ENCODE data around the gene TNS3.
A peak's percentile ranks its signal among the peaks of the same experiment; 100 is the strongest.

The TNS3 gene

DNA sequence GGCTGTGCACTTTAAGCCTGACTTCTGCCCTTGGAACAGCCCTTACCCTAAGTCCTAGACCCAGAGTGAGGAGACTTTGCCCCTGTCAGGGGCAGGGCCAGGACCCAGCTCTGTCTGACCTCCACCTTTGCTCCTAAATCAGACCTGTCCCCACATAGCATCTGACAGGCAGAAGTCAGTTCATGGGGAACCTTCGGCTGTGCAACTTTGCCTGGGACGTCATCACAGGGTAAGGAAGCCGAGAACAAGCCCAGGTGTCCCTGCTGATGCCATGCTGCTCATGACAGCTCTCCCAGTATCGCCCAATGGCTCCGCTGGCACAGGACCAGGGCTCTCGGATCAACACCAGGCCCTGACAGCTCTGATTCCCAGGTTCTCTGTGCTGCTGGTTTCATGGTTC is 55.4 kb downstream of the TNS3 start:
- no peak for FAIRE-seq
- DNase-seq (ENCODE audit: low spot score), result no peak

DNA sequence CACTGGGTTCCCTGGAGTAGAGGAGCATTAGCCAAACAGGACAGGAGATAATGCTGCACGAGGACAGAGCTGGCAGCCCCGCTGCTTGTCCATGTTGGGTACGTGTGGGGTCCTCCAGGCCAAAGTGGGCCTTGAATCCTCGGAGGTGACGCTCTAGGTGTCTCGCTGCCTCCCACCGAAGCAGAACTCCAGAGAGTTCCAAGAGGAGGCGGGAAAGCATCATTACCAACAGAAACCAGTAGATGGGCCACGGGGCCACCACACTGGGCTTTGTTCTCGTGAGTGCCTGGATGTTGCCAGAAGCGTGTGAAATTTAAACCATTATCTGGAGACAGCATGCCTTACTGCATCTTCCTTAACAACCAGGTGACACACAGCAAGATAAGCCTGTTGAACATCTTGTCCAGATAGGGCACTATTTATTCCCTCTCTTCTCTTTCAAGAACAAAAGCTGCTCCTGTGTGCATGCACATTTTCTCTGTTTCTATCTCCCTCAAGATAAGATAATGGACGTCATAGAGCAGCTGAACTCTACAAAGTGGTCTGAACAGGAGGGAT is 56.8 kb downstream of the TNS3 start:
- no peak for DNase-seq (ENCODE audit: low spot score)
- no peak for FAIRE-seq

DNA sequence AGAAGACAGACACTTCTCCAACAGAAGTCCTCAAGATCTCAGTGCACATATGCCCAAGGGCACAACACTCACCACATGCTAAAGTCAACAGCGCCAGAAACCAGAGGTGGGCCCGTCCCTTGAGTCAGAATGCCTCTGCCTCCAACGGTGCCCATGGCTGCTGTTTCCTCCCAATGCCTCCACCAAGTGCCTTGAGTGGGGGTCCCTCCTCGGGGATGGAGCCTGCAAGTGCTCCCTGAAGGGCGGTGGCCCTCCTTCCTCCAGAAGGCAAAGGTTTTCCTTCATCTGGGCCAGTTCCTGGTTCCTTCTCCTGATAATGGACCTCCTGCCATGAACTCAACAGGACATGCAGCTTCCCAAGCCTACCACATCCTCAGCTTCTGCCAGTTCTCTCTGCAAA is 58.5 kb downstream of the TNS3 start:
- FAIRE-seq, result no peak
- DNase-seq (ENCODE audit: low spot score), result no peak

DNA sequence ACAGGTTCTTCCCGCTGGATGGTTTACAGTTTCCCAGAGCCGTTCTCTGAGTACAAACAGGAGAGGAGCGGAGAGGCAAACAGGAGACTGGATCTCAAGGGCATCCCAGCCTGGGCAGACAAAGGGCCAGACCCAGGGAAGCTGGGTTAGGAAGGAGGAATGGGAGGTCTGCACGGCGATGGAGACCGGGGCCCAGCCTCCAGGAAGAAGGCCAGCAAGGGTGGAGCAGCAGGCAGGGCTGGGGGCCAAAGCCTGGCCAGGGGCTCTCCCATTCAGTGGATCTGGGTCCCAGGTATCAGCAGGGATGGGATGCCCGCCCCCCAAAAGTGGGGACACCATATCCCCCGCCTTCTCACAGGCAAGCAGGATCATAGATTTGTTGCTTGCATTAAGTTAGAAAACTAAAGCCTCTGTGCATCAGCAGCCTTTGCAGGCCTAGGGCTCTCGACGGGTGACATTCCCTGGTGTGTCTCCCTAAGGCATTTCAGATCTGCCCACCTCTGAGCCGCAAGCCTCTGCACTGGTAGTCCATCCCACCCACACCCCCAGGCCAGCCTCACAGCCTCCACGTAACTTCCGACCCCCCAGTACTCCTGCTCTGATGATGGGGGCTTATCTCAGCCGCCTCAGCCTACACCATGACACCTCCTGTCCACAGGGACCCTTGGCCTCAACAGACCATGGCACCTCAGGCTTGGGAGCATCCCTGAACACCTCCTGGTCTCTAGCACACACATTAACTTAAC is 59.9 kb downstream of the TNS3 start:
- DNase-seq (ENCODE audit: low spot score) (no peak), FAIRE-seq (no peak)

DNA sequence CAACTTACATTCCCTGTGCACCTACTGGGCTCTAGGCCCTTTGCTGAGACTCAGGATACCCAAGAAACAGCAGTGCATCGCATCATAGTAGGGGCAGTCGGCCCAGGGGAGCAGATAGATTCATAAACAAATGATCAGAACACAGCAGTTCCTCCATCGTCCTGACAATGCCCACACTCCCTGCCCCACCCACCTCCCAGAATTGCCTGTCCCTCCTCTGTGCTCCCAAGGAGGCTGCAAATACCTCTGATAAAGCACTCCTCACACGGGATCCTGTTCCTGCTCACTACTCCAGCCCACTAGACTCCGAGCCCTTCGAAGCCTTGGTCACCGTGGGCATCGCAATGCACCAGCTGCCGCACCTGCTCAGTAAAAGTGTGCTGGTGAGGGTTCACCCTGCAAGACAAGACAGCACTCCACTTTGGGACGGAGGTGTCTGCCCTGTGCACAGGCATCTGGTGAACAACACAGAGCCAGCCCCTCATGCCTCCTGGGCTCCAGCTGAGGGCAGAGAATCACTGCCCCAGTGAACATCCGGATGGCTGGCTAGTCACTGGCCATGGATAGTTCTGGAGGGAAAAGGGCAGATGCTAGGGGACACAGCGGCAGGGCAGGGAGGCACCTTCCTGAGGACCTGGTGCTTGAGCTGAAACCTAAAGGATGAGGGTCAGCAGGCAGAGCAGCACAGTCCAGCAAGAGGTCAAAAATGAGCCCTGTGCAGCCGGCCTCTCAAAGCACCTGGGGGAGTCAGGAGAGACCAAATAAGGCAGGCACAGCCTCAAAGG is 60.7 kb downstream of the TNS3 start:
- DNase-seq (ENCODE audit: low spot score) (no peak), FAIRE-seq (no peak)

DNA sequence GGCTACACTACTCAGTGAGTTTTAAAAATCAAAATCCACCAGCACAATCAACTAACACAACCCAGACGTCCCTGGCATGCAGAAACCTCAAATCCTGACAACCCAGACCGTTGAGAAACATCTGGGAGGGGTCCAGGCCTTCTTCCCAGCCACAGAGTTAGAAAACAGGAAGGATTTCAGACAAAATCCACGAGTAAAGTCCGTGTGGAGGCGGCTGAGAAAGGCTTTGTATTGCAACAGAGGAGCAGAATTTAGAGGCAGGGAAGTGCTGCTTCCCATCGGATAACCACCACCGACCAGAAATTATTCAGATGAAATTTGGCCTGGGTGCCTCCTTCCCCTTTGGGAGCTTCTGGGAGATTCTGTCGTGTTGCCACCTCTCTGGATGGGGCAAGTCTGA is 61.5 kb downstream of the TNS3 start:
- FAIRE-seq (no peak), DNase-seq (ENCODE audit: low spot score) (no peak)

DNA sequence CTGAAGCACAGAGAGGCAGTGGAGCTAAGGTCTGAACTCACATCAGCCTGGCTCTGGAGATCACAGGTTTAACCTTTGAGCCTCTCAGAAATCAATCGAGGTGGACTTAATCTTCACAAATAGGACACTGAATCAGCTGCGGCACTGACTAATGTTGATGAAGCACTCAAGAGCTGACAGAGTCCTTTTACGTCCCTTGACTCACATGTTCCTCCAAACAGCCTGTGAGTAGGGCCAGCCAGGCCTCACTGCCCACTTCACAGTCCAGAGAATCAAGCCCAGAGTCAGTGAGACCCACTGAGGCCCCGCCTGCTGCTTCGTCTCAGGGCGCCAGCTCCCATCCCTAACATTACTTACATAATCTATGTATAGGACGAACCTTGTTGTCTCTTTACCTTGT is 63.1 kb downstream of the TNS3 start:
- DNase-seq (ENCODE audit: low spot score), result peak; percentile 61
- peak; percentile 18 for FAIRE-seq

DNA sequence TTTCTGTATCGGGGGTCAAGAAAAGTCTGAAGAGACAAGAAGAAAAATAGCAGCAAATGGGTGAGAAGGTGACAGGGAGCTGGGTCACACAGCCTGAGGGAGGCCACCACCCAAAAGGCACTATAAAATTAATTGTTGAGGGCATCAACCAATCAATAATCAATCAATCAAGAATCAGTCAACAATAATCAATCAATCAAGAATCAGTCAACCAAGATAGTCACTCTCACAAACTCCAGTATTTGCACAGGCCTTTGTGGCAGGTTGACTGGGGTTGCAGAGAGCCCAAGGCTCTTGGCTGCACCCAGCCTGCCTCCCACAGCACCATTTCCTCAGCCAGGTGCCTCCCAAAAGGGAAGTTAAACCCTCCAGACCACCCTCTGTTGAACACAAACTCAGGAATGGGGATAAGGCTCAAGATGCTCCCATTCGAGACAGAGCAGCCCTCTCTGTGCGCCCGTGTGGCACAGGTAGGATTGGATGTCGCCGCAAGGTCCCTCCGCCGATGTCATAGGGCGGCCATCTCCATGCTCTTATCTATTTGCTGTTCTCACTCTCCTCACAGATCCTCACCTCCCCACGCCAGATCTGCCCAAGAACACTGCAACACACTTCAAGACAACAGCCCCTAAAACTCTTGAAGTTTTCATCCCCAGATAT is 64.0 kb downstream of the TNS3 start:
- DNase-seq (ENCODE audit: low spot score), result no peak
- FAIRE-seq, result no peak

DNA sequence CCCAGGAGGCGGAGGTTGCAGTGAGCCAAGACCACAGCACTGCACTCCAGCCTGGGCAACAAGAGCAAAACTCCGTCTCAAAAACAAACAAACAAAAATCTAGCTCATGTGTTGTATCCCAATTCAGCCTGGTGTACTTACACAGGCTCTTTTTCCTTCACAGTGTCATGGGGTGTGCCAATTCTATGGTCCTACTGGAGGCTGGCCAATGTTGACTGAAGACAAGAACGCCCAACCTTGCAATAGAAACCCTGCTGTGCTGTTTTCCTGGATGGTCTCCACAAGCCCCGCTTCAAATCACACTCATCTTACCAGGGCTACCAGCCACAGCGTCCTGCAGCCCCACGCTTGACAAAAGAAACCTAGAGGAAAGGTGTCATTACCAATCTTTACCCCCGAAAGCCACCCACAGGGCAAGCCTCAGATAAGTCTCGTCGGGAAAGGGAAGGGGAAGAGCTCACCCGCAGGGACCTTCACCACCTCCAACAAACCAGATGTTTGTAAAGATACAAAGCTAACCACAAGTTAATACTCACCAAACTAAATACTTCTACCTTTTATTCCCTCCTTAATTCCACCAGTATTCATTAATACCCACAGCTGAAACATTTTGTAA is 64.8 kb downstream of the TNS3 start:
- FAIRE-seq (no peak), DNase-seq (ENCODE audit: low spot score) (no peak)

DNA sequence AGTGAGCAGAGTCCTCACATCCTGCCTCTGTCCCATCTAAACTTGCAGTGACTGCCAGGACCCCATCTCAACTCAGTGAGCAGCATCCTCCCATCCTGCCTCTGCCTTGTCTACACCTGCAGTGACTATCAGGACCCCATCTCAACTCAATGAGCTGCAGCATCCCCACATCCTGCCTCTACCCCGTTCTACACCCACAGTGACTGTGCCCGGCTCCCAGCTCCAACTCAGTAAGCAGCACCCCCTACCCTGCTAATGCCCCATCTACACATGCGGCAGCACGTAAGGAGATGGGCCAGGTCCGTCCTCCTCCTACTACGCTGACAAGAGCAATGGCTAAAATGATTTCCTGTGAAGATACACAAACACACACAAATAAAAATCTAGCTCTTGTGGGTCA is 65.5 kb downstream of the TNS3 start:
- DNase-seq (ENCODE audit: low spot score) (no peak), FAIRE-seq (no peak)

DNA sequence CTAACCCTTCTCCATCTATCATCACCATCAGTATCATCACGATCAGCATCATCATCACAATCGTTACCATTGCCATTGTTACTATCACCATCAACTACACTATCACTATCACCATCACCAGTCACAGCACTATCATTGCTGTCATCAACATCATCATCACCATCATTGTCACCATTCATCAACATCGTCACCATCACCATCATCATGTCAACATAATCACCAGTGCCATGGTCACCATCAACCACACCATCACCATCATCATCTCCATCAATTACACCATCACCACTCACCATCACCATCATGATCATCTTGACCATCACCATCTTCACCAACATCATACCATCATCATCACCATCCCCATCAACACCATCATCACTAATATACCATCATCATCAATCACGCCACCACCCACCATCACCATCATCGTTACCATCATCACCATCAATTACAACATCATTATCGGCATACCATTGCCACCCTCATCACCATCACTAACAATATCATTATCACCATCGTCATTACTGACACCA is 66.5 kb downstream of the TNS3 start:
- no peak for FAIRE-seq

DNA sequence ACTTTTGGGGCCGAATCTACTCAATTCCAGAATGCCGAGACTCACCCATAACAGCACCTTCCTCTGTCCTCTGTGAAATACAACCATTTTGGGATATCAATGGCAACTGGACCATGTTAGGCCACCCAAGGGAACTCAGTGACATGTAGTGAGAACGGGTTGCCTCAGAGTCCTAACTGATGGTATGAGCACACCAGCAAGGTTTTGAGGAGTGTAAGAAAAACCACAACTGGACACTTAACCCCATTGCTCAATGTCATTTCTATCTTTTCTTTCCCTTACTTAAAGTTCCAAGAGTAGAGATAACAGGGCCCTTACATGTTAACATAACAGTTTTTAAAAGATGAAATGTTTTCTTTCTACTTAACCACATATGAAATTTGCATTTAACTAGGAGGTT is 67.1 kb downstream of the TNS3 start:
- FAIRE-seq (no peak), DNase-seq (ENCODE audit: low spot score) (no peak)

More for the DNA sequence above, 66.5 kb downstream of the TNS3 start:
- DNase-seq (ENCODE audit: low spot score), result no peak

DNA sequence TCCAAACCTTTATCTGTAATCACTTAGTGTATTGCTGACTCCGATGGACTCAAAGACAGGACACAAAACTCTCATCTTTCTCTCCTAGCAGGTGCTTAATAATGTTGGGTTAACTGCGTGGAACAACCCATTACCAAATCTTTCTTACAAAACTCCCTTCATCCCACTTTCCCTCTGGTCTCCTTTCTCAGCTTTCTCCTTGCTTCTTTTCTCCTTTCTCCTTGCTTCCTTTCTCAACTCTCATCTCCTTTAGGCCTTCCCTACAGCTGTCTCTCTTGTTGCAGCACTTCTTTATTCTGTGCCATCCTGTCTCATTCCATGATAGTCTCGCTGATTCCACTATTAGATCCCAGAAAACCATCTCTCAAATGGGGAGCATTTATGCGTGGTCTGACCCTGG is 67.5 kb downstream of the TNS3 start:
- FAIRE-seq, result no peak

DNA sequence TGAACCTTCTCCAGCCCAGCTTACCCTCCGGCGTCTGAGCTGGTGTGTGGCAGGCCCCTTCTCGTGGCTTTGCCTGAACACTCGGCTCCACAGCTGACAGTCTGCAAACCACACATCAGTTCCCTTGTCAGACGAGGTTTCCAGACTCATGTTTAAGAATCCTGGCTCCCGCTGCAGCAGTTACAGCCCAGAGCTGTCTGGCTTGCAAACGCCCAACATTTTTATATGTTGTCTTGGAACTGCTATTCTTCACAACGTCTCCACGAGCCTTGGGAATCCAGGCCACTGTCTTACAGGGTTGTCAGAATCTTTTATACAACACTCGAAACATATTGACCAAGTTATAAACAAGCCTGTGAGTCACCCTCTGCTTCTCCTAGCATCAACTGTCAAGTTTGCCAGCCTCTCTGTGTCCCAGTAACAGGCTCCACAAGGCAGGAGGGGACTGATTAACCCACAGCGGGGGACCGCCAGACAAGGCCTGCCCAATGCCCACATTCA is 68.1 kb downstream of the TNS3 start:
- no peak for FAIRE-seq
- DNase-seq (ENCODE audit: low spot score), result no peak

More for the DNA sequence above, 67.5 kb downstream of the TNS3 start:
- no peak for DNase-seq (ENCODE audit: low spot score)

DNA sequence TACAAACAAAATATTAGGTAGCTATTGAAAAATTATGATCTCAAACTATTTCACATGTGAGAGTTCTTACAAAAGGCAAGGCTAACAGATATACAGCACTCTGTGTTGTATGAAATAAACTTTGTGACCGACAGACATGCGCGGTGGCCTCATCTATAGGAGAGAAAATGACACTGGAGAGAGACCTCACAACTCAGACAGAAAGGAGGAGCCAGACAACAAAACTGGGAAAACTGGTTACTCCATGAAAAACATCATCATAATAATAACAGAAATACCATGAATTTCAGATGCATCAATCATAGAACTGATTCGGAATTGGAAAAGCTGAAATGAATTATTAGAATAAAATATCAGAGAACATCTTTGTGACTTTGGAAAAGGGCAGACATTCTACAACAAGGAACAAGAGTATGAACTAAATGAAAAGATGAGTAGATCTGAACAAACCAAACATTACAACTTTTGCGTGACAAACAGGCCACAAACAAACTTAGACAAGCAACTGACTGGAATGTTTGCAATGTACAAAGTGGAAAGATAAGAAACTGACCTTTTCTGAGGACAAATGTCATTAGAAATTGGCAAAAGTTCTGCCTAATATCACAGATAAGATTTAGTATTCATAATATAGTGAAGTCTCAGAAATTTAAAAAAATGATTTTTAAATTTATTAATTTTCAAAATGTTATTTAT is 69.3 kb downstream of the TNS3 start:
- FAIRE-seq (no peak), DNase-seq (ENCODE audit: low spot score) (no peak)

DNA sequence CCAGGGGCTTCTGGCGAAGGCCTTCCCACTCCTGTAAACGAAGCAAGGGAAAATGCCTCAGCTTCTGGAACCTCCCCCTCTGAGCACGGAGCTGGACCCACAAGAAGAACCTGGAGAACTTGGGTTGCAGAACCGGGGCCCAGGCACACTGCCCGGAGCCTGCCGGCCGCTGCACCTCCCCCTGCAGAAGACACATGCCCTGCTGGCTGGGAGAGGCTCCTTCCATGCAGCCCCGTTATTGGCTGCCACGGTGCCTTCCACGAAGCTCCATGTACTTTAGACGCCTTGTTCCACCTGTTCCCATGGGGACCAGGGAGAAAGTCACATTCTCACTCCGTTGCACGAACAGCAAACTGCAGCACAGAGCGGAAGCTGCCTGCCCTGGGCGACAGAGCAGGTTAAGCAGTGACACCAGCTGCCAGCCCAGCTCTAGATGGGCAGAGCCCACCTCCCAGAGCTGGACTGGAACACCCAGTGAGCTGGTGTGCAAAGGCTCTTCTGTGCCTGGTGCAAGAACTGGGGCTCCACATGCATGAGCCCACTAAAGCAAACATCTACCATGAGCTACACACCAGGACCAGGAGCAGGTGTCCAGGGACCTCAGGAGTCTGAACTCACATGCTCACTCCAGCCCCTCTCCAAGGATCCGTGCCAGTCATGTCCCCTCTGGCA is 70.1 kb downstream of the TNS3 start:
- FAIRE-seq (no peak), DNase-seq (ENCODE audit: low spot score) (no peak)

DNA sequence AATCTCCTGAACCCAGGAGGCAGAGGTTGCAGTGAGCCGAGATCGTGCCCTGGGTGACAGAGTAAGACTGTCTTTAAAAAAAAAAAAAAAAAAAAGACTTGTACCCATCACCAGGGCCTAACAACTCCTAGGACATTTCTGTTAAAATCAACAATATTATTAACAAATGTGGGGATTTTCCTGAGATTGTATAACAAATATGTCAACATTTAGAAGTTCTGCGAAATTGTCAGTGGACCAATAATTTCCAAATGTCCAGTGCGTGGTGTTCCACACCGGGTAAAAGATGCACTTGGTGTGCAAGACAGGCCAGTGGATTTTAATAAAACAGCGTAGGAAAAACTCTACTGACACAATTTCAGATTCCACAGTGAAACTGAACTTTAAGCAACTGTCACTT is 71.1 kb downstream of the TNS3 start:
- DNase-seq (ENCODE audit: low spot score), result no peak
- FAIRE-seq, result no peak

DNA sequence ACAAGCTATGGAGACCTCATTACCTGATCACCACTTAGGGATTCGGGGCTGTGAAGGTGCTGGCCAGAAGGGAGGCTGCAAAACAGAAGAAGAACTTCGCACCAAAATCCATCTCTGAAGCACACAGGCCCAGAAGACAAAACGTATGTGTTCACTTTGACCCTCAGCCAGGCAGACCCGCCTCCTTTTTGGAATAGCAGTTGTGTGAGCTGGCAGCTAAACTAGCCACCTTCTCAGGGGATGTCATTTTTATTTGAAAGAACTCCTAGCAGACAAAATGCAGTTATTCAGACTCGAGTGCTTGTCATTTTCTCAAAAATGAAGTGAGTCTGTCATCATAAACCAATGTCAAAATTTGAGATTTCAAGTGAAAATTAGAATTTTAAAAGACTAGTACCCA is 71.7 kb downstream of the TNS3 start:
- DNase-seq (ENCODE audit: low spot score) (no peak), FAIRE-seq (no peak)

DNA sequence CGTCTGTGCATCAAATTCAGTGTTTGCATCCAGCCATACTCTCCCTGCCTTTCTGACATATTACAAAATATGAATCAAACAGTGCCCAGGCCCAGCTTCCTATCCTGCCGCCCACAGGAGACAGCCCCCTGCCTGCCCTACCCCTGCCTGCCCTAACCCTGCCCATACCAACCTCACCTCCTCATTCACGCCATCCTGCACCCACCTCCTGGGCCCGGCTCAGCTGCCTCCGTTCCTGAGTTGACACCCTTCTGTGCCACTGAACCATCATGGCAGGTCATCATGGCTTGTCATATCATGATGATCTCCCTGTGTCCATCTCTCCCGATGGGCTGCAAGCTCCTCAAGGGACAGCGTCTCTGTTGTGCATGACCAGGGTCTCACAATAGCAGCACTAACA is 72.3 kb downstream of the TNS3 start:
- no peak for DNase-seq (ENCODE audit: low spot score)
- no peak for FAIRE-seq

Measured in RCC 7860 (cell line).